D721Med (cell line): ENCODE measurements around the gene ZGPAT.

ENCODE experiments used
- DNase-seq: peaks from one replicate; pipeline ENCODE4 v3.0.0; 2011; ENCODE audit warnings: low spot score; ENCODE audit not compliant: insufficient read length
- FAIRE-seq: peaks from 2 replicates; lab custom pipeline; 2011; peaks lifted over from hg19 to GRCh38; lab: Jason Lieb, UNC
- CTCF ChIP-seq: IDR thresholded peaks from 2 replicates; pipeline ENCODE4 v1.5.1; 2012; ENCODE audit warnings: mild to moderate bottlenecking, control low read depth; ENCODE audit not compliant: insufficient read depth; ENCODE audit errors: missing control alignments

ZGPAT gene

GRCh38 chr20:63745424-63745805 lies 37.6 kb downstream of the ZGPAT start:
- DNase-seq (peak; percentile 18), FAIRE-seq (no peak)
- TF ChIP-seq CTCF, result no peak

GRCh38 chr20:63745961-63746731 lies 38.3 kb downstream of the ZGPAT start:
- TF ChIP-seq CTCF, result no peak
- FAIRE-seq (no peak), DNase-seq (no peak)

GRCh38 chr20:63746751-63747315 lies 39.0 kb downstream of the ZGPAT start:
- DNase-seq (no peak), FAIRE-seq (no peak)
- TF ChIP-seq CTCF, result no peak

GRCh38 chr20:63747622-63748069 lies 39.8 kb downstream of the ZGPAT start:
- FAIRE-seq (no peak), DNase-seq (no peak)
- no peak for TF ChIP-seq CTCF

- FAIRE-seq (no peak), DNase-seq (no peak)
- TF ChIP-seq CTCF, result no peak
Measured at GRCh38 chr20:63748070-63748933, 40.5 kb downstream of the ZGPAT start.

GRCh38 chr20:63748934-63749270 lies 41.1 kb downstream of the ZGPAT start:
- DNase-seq, result no peak
- TF ChIP-seq CTCF, result no peak
- FAIRE-seq, result no peak
